GM12892 (cell line): ENCODE data around the gene MMAB.

Source experiments
- POLR2A ChIP-seq: IDR thresholded peaks from 2 replicates; pipeline ENCODE4 v1.6.1; 2011; ENCODE audit warnings: low read depth, low read length, control low read depth
- POLR2AphosphoS5 ChIP-seq: IDR thresholded peaks from 2 replicates; pipeline ENCODE4 v1.6.1; 2011; ENCODE audit warnings: low read depth, low read length, control low read depth
- TAF1 ChIP-seq: IDR thresholded peaks from 2 replicates; pipeline ENCODE4 v1.6.1; 2011; ENCODE audit warnings: low read depth, mild to moderate bottlenecking, control low read depth, low read length, borderline replicate concordance

DNA sequence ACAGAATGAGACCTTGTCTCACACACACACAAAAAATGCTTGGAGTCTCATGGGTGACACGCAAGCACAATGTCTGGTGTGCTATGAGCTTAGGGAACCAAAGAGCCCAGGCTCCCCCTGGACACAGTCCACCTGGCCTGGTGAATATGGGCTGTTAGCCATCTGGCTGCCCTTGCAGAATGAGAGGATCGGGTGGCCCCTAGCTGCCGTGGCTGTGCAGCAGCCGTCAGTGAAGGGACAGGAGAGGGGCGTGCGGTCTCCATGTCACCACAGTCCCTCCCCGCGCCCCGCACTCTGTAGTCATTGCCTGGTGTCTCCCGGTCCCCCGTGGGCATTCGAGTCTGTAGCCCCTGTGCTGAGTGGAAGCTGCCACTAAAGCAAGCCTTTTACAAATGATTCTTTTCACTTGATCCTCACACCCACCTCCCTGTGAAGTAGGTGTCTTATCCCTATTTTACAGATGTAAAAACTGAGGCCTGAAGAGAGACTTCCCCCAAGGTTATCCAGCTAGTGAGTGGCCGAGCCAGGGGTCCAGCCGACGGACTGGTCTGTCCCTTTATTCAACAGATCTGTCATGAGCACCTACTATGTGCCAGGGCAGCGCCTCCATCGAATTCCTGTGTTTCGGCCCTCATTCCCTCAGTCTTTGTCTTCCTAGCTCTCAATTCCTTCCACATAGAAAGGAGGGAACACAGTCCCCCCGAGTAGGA, 19.0 kb upstream of the MMAB start:
- TF ChIP-seq POLR2AphosphoS5 (no peak), POLR2A (no peak), TAF1 (no peak)
